Astrocyte (in vitro differentiated cells and primary cell): ENCODE results near the gene DCDC1.

Experiments
- EZH2 ChIP-seq: IDR thresholded peaks from 2 replicates; pipeline ENCODE4 v1.6.1; 2012; ENCODE audit warnings: mild to moderate bottlenecking, low read length, inconsistent platforms; ENCODE audit not compliant: insufficient read depth
- TF ChIP-seq, protein P1 (sequence below): IDR thresholded peaks from 2 replicates; pipeline ENCODE4 v1.5.1; 2011; ENCODE audit warnings: low read depth, mild to moderate bottlenecking, inconsistent platforms, low read length, moderate library complexity; ENCODE audit not compliant: insufficient read depth

DNA sequence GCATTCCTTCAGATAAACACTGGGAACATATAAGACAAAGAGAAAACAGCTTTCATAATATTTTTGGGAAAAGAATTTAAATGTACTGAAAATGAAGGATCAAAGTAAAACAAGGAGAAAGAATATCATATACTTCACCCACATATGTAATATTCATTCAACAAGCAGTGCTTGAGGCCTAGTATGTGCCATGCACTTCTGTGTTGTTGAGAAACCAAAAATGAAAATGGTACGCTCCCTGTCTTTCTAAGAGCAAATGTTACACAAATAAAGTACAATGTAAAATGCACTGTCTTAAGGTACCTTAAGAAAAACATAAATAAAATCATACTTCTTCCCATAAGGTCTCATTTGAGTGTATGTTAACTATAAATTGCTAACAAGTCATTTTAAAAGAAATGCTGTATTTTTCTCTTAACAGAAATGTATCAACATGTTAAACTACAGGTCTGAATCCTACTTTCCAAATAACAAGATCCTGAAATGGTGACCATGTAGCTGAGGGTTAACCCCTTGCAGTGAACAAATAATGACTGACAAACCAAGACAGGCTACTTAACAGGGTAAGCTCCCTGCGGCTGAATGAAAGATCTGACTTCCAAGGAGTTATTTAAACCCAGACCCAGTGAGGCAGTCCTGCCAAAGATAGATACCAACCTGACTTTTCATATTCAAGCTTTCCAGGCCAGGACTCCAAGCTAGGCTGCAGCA is 377.6 kb downstream of the DCDC1 start:
- TF ChIP-seq, protein P1, sequence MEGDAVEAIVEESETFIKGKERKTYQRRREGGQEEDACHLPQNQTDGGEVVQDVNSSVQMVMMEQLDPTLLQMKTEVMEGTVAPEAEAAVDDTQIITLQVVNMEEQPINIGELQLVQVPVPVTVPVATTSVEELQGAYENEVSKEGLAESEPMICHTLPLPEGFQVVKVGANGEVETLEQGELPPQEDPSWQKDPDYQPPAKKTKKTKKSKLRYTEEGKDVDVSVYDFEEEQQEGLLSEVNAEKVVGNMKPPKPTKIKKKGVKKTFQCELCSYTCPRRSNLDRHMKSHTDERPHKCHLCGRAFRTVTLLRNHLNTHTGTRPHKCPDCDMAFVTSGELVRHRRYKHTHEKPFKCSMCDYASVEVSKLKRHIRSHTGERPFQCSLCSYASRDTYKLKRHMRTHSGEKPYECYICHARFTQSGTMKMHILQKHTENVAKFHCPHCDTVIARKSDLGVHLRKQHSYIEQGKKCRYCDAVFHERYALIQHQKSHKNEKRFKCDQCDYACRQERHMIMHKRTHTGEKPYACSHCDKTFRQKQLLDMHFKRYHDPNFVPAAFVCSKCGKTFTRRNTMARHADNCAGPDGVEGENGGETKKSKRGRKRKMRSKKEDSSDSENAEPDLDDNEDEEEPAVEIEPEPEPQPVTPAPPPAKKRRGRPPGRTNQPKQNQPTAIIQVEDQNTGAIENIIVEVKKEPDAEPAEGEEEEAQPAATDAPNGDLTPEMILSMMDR: no peak
- no peak for TF ChIP-seq EZH2
